Fibroblast of skin of abdomen (primary cell): Measurements from ENCODE around the gene EXOSC10.
"Not testable (repeated sequence)": the region's sequence is repeated elsewhere in the genome, so short reads cannot be mapped to it uniquely, and the experiment has no call there.

Experiments used
- DNase-seq: peaks from one replicate; pipeline ENCODE4 v3.0.0-alpha.2; 2013

The EXOSC10 gene

DNA sequence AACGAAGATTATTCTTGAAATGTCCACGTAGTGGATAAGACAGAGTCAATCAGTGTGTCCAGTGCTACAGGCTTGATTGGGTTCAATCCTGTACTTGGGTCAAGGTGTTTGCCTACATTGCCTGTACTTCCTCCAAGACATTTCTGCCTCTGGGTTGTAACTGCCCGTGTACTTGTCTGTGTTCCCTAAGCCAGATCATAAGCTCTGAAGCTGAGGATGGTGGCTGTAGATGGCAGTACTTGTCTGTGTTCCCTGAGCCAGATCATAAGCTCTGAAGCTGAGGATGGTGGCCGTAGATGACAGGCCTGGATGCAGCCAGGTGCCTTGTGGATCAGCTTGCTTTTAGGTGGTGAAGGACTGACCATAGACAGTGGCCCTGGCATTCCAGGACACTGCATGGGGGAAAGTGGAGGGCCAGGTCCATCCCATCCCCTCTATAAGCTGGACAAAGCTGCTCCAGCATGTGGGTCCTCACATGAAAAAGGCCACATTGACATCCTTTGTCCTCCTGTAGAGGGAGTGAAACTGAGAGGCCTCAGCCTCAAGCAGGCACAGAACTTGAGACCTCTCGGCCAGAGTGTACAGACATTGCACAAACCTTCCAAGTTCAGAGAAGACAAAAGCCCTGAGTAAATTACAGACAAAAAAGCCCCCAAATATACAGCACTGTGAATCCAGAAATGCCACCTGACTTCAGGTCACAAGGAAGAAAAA, 37.9 kb downstream of the EXOSC10 start:
- no peak for DNase-seq

DNA sequence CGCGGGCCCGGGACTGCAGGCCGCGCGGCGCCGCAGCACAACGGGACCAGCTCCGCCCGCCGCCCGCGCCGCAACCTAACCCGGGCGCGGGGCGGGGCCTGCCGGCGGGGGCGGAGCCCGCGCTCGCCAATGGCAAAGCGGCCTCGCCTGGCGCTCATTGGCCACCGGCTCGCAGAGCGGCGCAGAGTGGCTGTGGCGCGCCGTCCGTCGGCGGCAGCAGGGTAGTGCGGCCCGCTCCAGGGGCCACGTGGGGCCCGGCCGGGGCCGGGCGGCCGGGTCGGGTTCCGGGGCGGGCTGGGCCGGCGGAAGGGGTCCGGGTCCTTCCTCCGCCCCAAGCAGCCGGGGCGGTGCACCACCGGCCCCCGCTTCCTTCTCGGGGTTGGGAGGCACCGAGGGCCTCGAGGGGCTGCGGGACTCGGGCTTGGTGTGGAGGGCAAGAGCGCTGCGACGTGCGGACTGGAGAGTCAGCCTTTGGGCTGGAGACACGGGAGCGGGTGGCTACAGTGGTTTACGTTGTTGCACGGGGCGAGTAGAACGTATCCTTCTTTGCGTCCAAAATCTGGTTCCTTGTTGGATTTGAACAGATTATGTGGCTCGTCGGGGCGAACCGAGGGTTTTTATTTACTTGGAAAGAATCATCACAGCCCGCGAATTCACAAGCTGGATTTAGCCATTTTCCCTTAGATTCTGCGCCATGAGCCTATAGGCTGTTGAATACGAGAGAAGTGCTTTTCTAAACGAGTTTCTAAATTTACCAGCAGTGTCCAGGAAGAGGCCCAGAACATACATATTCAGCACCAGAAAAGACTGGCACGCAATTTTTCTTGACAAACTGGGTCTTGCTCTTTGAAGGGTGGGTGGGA, 39.5 kb downstream of the EXOSC10 start, which contains the start of gene SRM:
Gene SRM (minus strand): TSS at position 51 of the 863 bp plus-strand sequence. CDS start 75 bp downstream, outside the sequence.
- peak; percentile 91 for DNase-seq

DNA sequence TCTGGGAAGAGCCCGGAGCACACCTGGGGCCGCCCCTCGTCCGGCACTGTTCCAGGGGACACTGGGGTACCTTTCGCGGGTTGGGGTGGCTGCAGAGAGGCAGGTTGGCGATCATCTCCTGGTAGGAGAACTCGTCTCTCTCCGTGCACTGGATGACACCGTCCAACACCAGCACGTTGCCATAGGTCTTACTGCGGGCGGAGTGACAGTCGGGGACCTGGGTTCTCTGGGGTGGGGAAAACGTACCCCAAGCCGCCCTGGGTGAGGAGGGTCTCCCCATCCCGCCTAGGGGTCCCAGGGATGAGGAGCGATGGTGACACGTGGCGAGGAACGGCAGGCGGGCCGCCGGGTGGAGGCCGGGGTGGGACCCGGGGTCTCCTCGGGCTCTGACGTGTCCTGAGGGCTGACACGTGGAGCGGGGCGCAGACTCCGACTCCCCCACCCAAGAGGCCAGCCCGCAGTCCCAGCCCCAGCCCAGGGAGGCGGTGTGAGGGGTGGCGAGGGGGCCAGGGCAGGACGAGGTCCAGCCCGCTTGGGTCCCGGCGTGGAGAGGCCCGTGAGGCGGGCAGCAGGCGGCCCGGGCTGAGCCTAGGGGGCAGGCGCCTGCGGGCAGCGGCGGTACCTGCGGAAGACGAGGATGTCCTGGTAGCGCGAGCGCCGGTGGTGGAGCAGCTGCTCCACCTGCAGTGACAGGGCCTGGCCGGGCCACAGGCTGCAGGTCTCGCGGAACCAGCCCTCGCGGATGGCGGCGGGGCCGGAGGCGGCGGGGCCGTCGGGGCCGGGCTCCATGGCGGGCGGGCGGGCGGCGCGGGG, 40.3 kb downstream of the EXOSC10 start:
- DNase-seq, result no peak

DNA sequence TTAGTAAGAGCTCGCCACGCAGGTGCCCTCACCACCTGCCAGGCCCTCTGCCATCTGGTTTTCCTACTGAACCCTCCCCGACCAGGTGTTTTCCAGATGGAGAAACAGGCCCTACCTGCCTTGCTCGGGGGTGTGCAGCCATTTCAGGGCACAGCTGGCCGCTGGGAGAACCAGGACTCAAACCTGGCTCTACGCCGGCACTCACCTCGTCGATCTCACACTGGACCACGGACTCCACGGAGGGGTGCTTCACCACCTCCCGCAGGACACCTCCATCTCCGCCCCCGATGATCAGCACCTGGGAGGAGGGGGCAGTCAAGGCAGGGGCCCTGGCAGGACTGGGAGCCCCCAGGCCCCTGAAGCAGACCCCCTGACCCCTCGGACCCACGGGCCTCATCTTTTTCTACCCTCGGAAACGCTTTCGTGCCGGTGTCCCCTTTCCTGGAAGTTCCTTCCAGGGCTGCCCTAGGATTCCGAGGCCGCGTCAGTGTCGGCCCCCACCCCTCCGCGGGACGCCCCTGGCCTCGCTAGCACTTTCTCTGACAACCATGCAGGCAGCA, 41.0 kb downstream of the EXOSC10 start:
- DNase-seq, result no peak

DNA sequence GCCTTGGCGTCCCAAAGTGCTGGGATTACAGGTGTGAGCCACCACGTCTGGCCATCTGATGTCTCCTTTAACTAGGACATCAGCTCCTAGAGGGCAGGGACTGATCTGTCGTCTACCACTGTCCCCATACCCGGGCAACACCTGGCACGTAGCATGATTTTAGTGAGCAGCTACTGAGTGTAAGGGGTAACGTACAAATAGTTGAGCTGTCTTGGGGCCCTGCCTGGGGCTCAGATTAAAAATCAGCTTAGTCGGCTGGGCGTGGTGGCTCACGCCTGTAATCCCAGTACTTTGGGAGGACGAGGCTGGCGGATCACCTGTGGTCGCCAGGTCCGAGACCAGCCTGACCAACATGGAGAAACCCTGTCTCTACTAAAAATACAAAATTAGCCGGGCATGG, 41.6 kb downstream of the EXOSC10 start:
- DNase-seq, result no peak

DNA sequence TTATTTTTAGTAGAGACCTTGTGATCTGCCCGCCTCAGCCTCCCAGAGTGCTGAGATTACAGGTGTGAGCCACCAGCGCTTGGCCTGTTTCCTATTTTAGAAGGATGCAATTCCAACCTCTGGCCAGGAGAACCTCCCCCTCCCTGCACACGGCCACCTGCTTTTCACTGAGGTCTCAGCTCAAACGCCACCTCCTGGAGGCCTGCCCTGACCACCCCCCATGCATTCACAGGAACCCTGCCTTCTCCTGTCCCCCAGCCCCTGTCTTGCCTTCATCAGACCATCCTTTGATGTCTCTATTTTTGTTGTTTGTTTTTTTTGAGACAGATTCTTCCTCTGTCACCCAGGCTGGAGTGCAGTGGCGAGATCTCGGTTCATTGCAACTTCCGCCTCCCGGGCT, 42.2 kb downstream of the EXOSC10 start:
- DNase-seq, result no peak

DNA sequence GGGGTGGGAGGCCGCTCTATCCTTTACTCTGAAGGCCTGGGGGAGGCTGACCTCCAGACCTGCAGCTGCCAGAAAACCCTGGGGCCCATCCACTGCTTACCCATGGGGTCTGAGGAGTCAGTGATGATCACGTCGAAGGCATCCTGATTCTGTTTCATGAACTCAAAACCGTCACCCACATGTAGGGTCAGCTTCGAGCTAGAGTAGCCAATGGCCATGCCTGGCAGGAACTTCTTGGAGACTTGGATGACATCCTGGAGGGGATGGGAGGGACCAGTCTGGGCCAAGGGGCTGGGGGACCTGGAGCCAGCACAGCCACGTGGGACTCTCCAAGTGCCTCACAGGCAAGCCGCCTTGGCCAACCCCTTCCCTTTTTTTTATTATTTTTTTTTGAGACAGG, 43.2 kb downstream of the EXOSC10 start:
- DNase-seq, result no peak

DNA sequence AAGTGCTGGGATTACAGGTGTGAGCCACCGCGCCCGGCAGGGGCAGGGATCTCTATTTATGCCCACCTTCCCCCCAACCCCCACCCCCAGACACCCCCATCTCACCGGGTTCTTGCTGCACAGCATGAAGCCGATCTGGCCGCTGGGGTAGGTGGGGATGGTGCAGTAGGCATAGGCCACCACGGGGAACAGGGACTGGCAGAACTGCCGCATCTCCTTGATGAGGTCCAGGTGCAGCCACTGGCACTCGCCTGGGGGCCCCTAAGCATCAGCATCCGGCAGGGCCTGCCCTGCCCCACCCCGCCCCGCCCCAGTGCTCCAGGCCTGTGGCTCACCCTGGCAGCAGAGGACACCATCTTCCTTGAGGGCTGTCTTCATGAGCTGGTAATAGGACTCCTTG, 44.0 kb downstream of the EXOSC10 start:
- DNase-seq, result no peak

DNA sequence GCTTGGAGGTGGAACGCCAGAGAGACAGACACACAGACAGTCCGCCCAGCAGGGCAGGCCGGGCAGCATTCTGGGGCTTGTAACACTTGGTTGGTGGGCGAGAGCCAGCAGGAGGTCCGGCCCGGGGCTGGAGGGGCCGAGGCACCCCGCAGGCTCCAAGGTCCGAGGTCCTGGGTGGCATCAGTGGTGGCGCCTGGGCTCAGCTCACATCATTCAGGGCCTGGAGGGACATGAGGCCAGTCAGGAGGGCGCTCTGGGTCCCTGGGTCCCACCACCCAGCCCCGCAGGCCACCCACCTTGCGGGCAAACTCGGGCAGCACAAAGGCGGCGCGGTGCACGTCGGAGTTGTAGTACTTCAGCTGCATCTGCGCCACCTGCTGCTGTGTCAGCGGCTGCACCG, 45.0 kb downstream of the EXOSC10 start:
- no peak for DNase-seq

DNA sequence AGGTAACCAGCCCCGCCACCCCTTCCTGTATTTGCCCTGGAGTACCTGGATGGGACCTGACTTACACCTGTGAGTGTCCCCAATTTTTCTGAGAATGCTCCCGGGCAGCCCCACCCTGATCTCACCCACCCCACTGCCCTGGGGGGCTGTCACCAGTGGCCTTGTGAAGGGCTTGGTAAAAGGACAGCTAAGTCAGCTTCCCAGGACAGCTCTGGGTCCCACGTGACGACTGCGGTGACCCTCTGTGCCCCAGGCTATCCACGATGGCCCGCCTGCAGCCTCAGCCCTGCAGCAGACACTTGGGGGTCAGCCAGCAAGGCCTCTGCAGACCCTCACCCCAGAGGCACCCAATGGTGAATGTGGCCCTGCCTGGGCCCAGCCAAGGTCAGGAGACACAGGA, 45.5 kb downstream of the EXOSC10 start:
- DNase-seq, result no peak

DNA sequence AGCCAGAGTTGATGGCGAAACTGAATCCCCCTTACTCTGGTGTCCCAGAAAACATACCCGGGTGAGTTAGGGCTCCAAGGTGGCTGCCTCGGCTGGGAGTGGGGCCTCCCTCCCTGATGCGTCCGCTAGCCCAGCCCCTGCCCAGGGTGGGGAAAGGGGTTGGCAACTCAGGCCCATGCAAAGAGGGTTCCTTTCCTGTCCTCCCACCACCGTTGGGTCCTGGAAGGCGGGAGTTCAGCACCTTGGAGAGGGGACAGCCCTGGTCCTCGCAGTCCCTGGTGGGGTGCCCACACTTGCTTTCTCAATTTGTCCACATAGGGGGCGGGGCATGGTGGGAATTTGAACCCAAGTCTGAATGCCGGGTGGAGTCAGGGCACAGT, 45.9 kb downstream of the EXOSC10 start:
- no peak for DNase-seq

DNA sequence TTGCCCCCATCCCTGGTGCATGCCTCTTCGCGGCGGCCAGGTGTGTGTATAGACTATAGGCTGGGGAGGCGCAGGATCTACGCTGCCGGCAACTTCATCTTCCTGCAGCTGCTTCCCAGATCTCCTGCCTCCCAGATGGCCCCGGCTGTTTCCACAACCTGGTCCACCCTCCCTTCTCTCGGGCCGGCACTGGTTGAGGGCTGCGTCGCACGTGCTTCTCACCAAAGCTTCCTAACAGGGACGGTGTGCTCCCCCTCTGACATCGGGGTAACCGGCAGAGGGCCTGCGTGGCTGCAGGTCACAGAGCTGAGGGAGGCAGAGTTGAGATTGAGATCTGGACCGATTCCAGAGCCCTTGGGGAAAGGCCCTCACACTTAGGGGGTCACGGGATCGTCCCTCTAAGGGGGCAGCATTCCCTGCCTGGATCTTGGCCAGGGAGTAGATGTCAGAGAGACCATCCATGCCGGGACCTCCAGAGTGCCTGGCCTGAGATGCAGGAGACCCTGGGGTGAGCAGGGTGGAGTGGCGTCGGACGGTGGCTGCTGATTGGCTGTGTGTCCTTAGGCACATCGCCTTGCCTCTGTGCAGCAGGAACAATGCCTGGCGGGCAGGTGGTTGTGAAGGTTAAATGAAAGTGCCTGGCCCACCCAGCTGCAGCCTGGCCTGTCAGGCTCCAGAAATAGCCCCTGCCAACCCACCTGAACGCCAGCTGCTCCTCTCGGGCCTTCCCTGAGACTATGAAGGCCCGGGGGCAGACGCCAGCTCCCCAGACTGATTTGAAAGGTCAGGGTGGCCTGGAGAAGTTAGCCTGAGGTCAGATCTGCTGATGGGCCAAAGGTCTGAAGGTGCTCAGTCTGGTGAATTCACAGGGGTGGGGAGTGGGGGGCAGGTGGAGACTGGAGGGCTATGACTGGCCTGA, 46.6 kb downstream of the EXOSC10 start:
- peak; percentile 16 for DNase-seq

DNA sequence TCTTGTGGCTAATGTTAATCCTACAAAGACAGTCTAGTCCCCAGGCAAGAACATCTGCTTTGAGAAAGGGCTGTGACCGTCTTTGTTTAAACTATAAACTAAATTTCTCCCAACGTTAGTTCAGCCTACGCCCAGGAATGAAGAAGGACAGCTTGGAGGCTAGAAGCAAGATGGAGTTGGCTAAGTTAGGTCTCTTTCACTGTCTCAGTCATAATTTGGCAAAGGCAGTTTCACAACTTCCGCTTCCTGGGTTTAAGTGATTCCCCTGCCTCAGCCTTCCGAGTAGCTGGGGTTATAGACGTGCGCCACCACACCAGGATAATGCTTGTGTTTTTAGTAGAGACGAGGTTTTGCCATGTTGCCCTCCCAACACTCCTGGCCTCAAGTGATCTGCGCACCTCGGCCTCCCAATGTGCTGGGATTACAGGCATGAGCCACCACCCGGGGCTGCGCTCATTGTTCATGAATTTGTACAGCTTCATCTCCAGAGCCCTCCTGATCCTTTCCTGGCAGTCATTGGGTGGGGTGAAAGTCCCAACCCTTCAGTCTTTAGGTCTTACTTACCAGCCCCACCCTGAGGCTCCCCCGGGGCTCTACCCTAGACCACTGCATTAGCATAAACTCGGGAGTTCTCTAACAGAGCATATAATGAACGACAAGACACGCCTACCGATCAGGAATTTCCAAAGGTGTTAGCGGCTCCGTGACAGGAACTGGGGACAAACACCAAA, 47.7 kb downstream of the EXOSC10 start:
- DNase-seq, result peak; percentile 22

DNA sequence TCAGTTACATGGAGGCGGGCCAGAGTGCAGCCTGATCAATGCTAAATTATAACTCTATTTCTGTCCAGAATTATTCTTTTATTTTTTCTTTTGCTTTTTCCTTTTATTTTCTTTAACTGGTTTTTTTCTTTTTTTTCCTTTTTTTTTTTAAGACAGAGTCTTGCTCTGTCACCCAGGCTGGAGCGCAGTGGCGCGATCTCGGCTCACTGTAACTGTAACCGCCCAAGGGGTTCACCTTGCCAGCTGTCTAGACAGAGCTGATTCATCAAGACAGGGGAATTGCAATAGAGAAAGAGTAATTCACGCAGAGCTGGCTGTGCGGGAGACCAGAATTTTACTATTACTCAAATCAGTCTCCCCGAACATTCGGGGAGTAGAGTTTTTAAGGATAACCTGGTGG, 48.5 kb downstream of the EXOSC10 start:
- DNase-seq, result not testable (repeated sequence)

DNA sequence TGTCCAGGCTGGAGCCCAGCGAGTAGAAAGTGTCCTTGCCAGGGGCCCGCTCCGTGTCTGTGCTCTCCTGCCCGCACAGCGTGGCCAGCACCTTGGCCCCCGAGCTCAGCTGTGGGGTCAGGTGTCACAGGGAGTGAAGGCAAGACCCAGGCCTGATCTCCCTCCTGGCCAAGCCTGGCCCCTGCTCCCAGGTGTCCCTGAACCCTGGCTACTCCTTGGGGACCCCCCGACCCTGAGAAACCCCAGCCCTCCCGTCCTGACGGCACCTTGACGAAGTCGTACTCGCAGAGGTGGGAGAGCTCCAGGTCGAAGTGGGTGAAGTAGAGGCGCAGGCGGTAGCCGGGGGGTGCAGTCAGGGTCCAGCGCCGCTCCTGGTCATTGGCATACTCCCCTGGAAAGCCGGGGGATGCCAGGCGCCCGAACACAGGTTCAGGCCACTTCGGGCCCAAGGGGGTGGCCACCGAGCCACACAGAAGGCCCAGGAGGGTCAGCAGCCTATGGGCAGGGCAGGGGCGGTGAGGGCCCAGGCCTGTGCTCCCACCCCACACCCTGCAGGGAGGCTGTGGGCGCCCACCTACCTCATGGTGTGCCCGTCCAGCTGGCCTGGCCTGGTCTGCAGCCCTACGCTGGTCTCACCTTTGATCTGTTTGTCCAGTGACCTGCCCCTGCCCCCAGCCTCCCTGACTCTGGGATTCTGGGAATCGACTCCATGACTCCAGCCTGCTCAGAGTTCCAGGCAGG, 52.9 kb downstream of the EXOSC10 start, which contains the start of gene MASP2:
Gene MASP2 (minus strand): TSS at position 615 of the 741 bp plus-strand sequence. CDS start 32 bp downstream, at position 583.
- no peak for DNase-seq

DNA sequence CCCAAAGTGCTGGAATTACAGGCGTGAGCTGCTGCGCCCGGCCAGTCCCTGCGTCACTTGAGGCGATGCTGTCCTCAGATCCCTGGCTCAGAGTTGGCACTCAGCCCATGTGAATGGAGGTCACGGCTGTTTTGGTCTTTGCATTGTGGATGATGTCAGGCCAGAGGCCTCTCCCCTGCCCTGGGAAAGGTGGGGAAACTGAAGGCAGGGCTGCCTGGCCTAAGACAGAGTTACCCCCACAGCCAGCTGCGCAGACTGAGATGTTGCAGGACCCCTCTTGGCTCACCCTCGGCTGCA, 53.5 kb downstream of the EXOSC10 start:
- no peak for DNase-seq

DNA sequence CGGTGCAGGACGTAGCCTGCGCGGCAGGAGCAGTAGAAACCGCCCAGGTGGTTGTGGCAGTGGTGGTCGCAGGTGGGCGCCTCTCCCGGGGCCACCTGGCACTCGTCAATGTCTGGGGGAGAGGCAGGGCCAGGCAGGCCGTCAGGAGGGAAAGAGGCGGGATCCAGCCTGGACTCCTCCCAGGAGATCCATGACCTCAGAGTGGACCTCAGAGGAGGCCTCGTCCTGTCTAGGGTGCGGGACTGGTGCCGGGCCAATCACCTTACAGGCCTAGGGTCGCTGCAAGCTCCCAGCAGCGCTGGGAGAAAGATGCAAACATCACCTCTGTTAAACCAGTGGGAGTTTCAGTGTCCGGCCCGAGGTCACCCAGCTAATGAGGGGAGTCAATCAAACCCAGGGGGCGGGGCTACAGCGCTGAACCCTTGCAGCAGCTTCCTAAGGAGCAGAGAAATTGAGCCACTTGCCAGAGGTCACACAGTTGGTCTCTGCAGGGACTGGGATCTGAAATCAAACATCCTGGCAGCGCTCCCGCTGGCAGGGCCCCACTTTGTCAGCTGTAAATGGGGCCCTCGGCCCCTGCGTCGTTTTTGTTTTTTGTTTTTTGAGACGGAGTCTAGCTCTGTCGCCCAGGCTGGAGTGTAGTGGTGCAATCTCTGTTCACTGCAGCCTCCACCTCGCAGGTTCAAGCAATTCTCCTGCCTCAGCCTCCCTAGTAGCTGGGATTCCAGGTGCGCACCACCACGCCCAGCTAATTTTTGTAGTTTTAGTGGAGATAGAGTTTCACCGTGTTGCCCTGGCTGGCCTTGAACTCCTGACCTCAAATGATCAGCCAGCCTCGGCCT, 54.0 kb downstream of the EXOSC10 start:
- DNase-seq, result no peak

DNA sequence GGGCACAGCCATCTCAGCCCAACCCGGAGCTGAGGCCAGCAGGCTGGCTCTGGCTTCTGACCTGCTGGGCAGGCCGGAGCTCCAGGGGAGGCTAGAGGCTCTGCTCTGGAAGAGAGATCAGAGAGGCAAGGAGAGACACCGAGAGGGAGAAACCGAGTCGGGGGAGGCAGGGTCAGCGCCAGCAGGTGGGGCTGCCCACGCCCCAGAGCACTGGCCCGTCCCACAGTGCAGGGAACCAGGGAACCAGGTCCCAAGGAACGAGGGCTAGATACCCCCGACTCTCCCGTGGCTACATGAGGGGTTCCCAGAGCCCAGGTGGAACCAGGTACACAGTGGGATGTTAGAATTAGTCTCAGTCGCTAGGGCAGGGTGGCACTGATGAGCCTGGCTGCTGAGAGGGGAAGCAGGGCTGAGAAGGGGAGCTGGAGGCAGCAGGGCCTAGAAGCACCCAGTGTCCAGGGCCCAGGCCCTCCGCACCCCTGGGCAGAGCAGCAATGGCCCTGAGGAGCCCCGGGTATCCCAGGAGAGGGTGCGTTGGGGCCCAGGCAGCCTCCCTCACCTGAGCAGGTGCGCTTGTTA, 54.7 kb downstream of the EXOSC10 start:
- no peak for DNase-seq
